Endodermal cell (in vitro differentiated cells): ENCODE data around the gene MAP2K6. TPM values are rescaled to one million over a fixed set of nuclear protein-coding genes. Genes with fewer than 3 reads are reported as not detected.

Source experiments
- DNase-seq: peaks from one replicate; pipeline ENCODE4 v3.0.0-alpha.2; 2017
- H3K27ac ChIP-seq: 2 replicates; pipeline ENCODE4 v1.5.1; 2013; ENCODE audit warnings: mild to moderate bottlenecking, low read depth, low read length, moderate library complexity
- H3K27me3 ChIP-seq: 2 replicates; pipeline ENCODE4 v1.6.1; 2013; ENCODE audit warnings: mild to moderate bottlenecking, low read length, moderate library complexity; ENCODE audit not compliant: insufficient read depth, control insufficient read depth, poor library complexity, severe bottlenecking
- H3K36me3 ChIP-seq: 2 replicates; pipeline ENCODE4 v1.7.0; 2013; ENCODE audit warnings: mild to moderate bottlenecking, low read length, moderate library complexity; ENCODE audit not compliant: control insufficient read depth, insufficient read depth
- H3K4me1 ChIP-seq: one replicate; pipeline ENCODE4 v1.7.0; 2013; ENCODE audit warnings: low read length; ENCODE audit not compliant: control insufficient read depth, insufficient read depth
- H3K4me3 ChIP-seq: 2 replicates; pipeline ENCODE4 v1.5.1; 2013; ENCODE audit warnings: mild to moderate bottlenecking, low read length, moderate library complexity
- H3K9ac ChIP-seq: 2 replicates; pipeline ENCODE4 v1.6.1; 2013; ENCODE audit warnings: mild to moderate bottlenecking, low read length, moderate library complexity; ENCODE audit not compliant: poor library complexity, severe bottlenecking; ENCODE audit errors: extremely low read depth
- H3K9me3 ChIP-seq: 2 replicates; pipeline ENCODE4 v1.6.1; 2013; ENCODE audit warnings: mild to moderate bottlenecking, low read length, moderate library complexity; ENCODE audit not compliant: control insufficient read depth
- H3K27ac Mint-ChIP-seq: 2 replicates; pipeline ENCODE4 v1.8.0; 2020; ENCODE audit warnings: mixed read lengths
- H3K27me3 Mint-ChIP-seq: 2 replicates; pipeline ENCODE4 v1.8.0; 2021; ENCODE audit warnings: mild to moderate bottlenecking, mixed read lengths; ENCODE audit not compliant: insufficient read depth
- H3K36me3 Mint-ChIP-seq: 2 replicates; pipeline ENCODE4 v1.8.0; 2020; ENCODE audit warnings: low read depth, mixed read lengths
- H3K4me1 Mint-ChIP-seq: 2 replicates; pipeline ENCODE4 v1.8.0; 2020; ENCODE audit warnings: mixed read lengths
- H3K4me3 Mint-ChIP-seq: 2 replicates; pipeline ENCODE4 v1.8.0; 2020; ENCODE audit warnings: mild to moderate bottlenecking, moderate library complexity, mixed read lengths
- H3K9me3 Mint-ChIP-seq: 2 replicates; pipeline ENCODE4 v1.8.0; 2020; ENCODE audit warnings: mild to moderate bottlenecking, mixed read lengths
- CTCF ChIP-seq: fragments of 200-600 bp; sonication (generic); conservative IDR thresholded peaks from 2 replicates; pipeline ENCODE4 v1.5.0; 2021; ENCODE audit warnings: antibody characterized with exemption, mild to moderate bottlenecking
- WGBS, 2 experiments: methylation state at CpG; one replicate each; pipeline versions ENCODE4 v1.1.5 to v1.1.7; 2013; ENCODE audit warnings: missing lambda C conversion rate in 2 of 2, mixed read lengths in 1 of 2; ENCODE audit not compliant: insufficient coverage in 1 of 2, insufficient read length in 1 of 2; 5-methylcytosine and 5-hydroxymethylcytosine counted together
- total RNA-seq, 2 donors: library from RNA; stranded (reverse); fragmentation: NEBNext Ultra II Directional in 1 of 2; extraction: Animal tissue kit (Norgen Biotek cat#: 25700) in 1 of 2; gene quantifications; 2 replicates in 1 of 2; 3 replicates in 1 of 2; pipeline ENCODE4 v1.2.1, GENCODE V29; 2021

MAP2K6 gene
- total RNA-seq, 2 donors from 2014 or later: 42.2 to 55.3 TPM

DNA sequence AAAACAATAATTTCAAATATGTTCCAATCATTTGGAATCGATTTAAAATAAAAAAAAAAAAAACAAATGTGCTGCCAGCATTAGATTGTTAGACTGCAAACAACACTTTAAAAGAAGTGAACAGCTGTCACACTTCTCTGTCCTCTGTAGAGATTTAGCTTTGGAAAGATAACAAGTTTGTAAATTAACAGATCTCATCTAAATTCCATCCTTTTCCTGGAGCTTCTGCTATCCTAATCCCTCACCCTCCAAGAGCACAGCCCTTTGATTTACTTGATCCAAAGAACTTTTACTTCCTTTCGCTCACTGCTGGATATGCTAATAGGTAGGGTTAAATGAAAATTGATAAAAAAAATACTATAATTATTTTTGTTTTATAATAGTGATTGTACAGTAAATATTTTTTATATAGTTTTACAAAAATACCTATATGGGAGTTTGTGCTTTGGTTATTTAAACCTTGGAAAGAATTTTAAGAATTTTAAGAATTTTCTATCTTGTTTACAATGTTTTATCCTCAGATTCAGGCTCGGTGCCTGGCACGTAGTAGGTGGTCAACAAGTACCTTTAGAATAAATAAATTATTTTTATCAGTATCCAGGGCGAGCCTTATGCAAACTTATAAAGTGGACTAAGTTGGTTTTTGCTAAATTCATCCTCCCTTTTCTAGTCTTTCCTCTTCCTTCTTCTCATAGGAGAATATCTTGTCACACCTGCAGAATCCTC lies 21.6 kb downstream of the MAP2K6 start:
- DNase-seq: no peak
- Mint-ChIP-seq H3K4me3 (no peak overlapping the region), H3K36me3 (peaks cover 9% of the 10 kb centered on the region), H3K9me3 (peaks cover 4% of the 10 kb centered on the region), H3K27me3 (no peaks in the 10 kb centered on the region), H3K27ac (no peak overlapping the region), H3K4me1 (peaks cover 19% of the 10 kb centered on the region)
- Histone ChIP-seq H3K4me1 (no peaks in the 10 kb centered on the region), H3K27me3 (no peaks in the 10 kb centered on the region), H3K9me3 (peaks cover 7% of the 10 kb centered on the region), H3K36me3 (no peaks in the 10 kb centered on the region), H3K9ac (no peak overlapping the region), H3K27ac (no peak overlapping the region), H3K4me3 (no peak overlapping the region)
- WGBS, 2 experiments: 83 to 92% methylated on average over 2 of the region's 5 CpGs
- no peak for TF ChIP-seq CTCF

DNA sequence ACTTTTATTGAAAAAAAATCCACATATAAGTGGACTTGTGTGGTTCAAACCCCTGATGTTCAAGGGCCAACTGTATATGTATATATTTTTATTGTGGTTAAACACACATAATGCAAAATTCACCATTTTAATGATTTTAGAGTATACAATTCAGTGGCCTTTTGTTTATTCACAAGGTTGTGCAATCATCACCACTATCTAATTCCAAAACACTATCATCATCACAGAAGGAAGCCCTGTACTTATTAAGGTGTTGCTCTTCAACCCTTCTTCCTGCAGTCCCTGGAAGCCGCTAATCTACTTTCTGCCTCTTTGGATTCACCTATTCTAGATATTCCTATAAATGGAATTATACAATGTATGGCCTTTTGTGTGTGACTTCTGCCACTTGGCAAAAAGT lies 23.0 kb downstream of the MAP2K6 start:
- Mint-ChIP-seq H3K9me3 (peaks cover 4% of the 10 kb centered on the region), H3K27ac (no peak overlapping the region), H3K4me3 (no peak overlapping the region), H3K36me3 (peaks cover 7% of the 10 kb centered on the region), H3K4me1 (peaks cover 17% of the 10 kb centered on the region), H3K27me3 (no peaks in the 10 kb centered on the region)
- TF ChIP-seq CTCF: no peak
- Histone ChIP-seq H3K4me1 (no peaks in the 10 kb centered on the region), H3K36me3 (no peaks in the 10 kb centered on the region), H3K4me3 (no peak overlapping the region), H3K9me3 (peaks cover 7% of the 10 kb centered on the region), H3K9ac (no peak overlapping the region), H3K27ac (no peak overlapping the region), H3K27me3 (no peaks in the 10 kb centered on the region)
- WGBS, 2 experiments: 100% methylated on average over 1 of the region's 1 CpG; no CpG with 5 or more reads in 1 of the 2 experiments
- DNase-seq: no peak

GRCh38 chr17:69438776-69439175 lies 24.3 kb downstream of the MAP2K6 start:
- Histone ChIP-seq H3K9ac (no peak overlapping the region), H3K36me3 (no peaks in the 10 kb centered on the region), H3K27ac (no peak overlapping the region), H3K4me1 (no peaks in the 10 kb centered on the region), H3K27me3 (no peaks in the 10 kb centered on the region), H3K9me3 (peaks cover 7% of the 10 kb centered on the region), H3K4me3 (no peak overlapping the region)
- Mint-ChIP-seq H3K4me3 (no peak overlapping the region), H3K9me3 (peaks cover 4% of the 10 kb centered on the region), H3K4me1 (peaks cover 17% of the 10 kb centered on the region), H3K27ac (no peak overlapping the region), H3K27me3 (no peaks in the 10 kb centered on the region), H3K36me3 (peaks cover 7% of the 10 kb centered on the region)
- WGBS, 2 experiments: 91 to 100% methylated on average over 1 to 4 of the region's 4 CpGs
- TF ChIP-seq CTCF: no peak
- DNase-seq: no peak
